GM12801 (cell line): ENCODE results near the gene C2orf92.

Experiments
- CTCF ChIP-seq: IDR thresholded peaks from one replicate; pipeline ENCODE4 v1.5.1; 2011; ENCODE audit warnings: control low read depth; ENCODE audit not compliant: insufficient read length; ENCODE audit errors: extremely low read depth

Gene C2orf92

GRCh38 chr2:97711394-97711711 lies 41.8 kb downstream of the C2orf92 start:
- no peak for TF ChIP-seq CTCF

DNA sequence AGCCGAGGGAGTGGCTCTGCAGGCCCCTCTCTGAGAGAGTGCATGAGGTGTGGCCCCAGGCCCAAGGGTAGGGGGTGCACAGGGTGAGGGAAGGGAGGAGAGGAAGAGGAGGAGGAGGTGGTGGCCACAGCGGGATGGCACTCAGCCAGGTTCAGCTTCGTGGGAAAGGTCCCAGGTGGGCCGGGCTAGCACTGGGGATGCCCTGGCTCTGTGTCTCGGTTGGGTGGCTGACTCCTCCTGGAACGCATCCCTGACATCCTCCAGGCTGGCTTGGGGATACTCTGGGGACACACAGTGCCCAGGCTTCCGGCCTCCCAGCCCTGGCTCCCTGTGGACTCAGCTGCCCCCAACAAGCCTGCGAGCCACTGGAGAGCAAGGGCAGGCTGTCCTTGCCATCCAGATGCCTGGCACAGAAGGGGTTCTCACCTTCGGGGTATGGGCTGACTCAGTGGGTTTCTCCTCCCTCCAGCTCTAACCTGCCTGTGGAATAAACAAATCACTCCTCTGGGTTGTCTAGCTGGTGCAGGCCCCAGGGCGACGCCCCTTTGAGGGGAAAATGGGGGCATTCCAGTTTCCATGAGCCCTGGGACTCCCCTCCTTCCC lies 43.3 kb downstream of the C2orf92 start:
- no peak for TF ChIP-seq CTCF

DNA sequence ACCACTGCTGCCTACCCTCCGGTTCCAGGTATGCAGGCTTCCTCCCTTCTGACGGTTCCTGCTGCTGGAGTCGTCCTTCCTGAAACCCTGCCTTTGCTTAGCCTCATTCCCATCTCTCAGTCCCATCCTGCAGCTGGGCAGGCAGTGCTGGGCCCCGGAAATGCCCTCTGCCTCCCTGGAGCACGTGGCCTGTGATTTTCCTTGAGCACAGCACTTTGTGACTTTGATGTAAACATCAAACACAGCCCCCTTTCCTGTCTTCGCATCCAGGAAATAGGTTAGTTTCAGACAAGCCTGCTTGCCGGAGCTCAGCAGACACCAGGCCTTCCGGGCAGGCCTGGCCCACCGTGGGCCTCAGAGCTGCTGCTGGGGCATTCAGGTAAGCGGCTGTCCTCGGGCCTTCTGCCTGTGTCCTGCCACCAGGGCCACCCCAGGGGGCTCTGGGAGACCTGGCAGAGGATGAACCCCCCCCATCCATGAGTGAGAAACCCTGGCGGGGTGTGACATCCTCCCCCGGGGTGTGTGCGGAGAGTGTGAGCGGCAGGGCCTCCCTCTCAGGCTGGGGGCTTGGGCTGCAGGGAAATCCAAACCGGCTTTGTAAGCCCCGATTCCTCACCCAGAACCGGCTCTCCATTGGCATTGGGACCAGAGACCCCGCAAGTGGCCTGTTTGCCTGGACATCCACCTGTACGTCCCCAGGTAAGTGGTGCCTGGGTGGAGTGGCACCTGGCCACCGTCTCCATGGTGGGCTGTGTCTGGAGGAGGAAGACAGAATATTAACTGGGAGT lies 44.0 kb downstream of the C2orf92 start, which contains the start of gene ZAP70:
Gene ZAP70, plus strand, starts transcription at position 281 of the 788 bp plus-strand sequence. CDS start 10,461 bp downstream, outside the sequence.
- TF ChIP-seq CTCF: no peak

GRCh38 chr2:97714084-97714949 lies 44.8 kb downstream of the C2orf92 start:
- no peak for TF ChIP-seq CTCF

DNA sequence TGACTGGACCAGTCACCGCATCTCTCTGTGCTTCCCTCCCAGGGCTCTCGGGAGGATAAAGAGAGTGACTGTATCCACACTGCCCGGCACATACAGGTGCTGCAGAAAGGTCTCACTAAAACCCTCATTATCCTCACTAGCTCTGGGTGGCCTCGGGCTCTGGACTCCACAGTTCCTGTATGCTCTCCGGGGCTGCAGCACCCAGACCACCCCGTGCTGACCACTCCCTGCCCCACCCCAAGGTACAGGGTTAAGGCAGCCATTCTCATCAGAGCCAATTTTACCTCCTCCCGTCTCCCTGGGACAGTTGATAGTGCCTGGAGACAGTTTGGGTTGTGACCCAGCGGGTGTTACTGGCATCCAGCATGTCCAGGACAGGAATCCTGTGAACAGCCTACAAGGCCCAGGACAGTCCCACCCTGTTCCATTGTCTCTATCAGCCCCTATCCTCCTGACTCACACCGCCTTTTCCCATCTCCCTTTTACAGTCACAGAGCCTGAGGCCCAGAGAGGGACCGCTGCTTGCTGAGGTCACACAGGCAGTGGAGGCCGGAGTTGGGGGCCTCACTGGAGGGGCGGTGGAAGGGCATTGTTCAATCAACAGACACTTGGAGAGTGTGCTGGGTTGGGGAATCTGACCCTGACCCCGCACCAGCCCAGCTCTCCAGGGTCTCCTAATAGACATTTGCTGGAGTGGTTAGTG lies 45.6 kb downstream of the C2orf92 start:
- TF ChIP-seq CTCF: no peak

DNA sequence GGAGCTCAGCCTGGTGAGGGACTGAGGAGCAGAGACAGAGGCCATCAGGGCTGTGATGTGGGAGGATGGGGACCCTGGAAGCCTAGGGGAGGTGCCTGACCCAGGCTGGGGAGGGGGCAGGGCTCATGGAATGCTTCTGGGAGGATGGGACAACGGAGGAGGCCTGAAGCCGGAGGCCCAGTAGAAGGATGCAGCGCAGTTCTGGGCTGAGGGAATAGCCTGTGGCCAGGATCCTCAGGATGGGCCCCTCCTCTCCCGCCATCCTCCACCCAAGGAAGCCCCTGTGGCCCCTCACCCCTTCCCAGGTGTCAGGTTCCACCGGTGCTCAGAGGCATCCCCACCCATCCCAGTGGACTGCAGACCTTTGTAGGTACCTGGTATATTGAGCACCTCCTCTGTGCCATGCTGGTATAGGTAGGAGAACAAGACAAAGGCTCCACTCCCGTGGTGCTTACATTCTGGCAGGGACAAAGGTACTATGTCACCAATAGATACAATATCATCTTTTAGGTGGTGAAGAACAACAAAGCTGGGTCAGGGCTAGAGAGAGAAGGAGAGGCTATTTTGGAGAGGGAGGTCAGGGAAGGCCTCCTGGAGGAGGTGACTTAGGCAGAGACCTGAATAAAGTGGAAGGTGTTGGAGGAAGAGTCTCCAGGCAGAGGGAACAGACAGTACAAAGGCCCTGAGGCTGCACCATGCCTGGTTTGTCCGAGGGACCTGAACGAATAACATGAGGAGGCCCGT lies 46.6 kb downstream of the C2orf92 start:
- no peak for TF ChIP-seq CTCF
